ENCODE data around the gene PRSS3.
"Not testable (repeated sequence)": the region's sequence is repeated elsewhere in the genome, so short reads cannot be mapped to it uniquely, and the experiment has no call there.

GRCh38 chr9:33763709-33764108, 31.7 kb upstream of the PRSS3 start:
- TF ChIP-seq CTCF (optimal IDR thresholded peaks at IDR 0.05 in 1 of 3, IDR thresholded peaks at IDR 0.05 in 1 of 3, conservative IDR thresholded peaks at IDR 0.05 in 1 of 3; ENCODE audit: extremely low read depth in 1 of 3, insufficient read depth in 2 of 3, low read length in 3 of 3); EZH2 (IDR thresholded peaks at IDR 0.05; ENCODE audit: low read length): not testable (repeated sequence)
